GM18499 (cell line): ENCODE data around the gene LCN9.
"Not testable (repeated sequence)": the region's sequence is repeated elsewhere in the genome, so short reads cannot be mapped to it uniquely, and the experiment has no call there.

Experiments
- ATAC-seq: cut with Tn5 transposase; IDR thresholded peaks from one replicate; pipeline ENCODE4 v1.9.1; 2021; ENCODE audit warnings: moderate number of reproducible peaks; ENCODE audit not compliant: insufficient read depth, unreplicated experiment

Gene LCN9

GRCh38 chr9:135662758-135663450, at the start of gene LCN9:
LCN9 (plus strand) TSS chr9:135663309; CDS start chr9:135663322, 13 bp downstream.
- no peak for ATAC-seq

- no peak for ATAC-seq
Measured at GRCh38 chr9:135613946-135614805, 48.9 kb upstream of the LCN9 start.

GRCh38 chr9:135614821-135615665, 48.1 kb upstream of the LCN9 start:
- no peak for ATAC-seq

GRCh38 chr9:135615666-135616618, 47.2 kb upstream of the LCN9 start:
- no peak for ATAC-seq

- no peak for ATAC-seq
Measured at GRCh38 chr9:135616619-135617537, 46.2 kb upstream of the LCN9 start.

GRCh38 chr9:135617538-135617900, 45.6 kb upstream of the LCN9 start:
- no peak for ATAC-seq

GRCh38 chr9:135617991-135618411, 45.1 kb upstream of the LCN9 start:
- ATAC-seq, result no peak

- ATAC-seq, result no peak
Measured at GRCh38 chr9:135618866-135619598, 44.1 kb upstream of the LCN9 start.

- no peak for ATAC-seq
Measured at GRCh38 chr9:135619599-135619886, 43.6 kb upstream of the LCN9 start.

GRCh38 chr9:135620558-135620957, 42.6 kb upstream of the LCN9 start:
- ATAC-seq, result no peak

GRCh38 chr9:135622415-135623020, 40.6 kb upstream of the LCN9 start:
- no peak for ATAC-seq

GRCh38 chr9:135624282-135624681, 38.8 kb upstream of the LCN9 start:
- no peak for ATAC-seq

- ATAC-seq, result no peak
Measured at GRCh38 chr9:135632841-135633240, 30.3 kb upstream of the LCN9 start.

GRCh38 chr9:135636930-135637530, 26.1 kb upstream of the LCN9 start:
- ATAC-seq, result not testable (repeated sequence)

GRCh38 chr9:135639196-135639595, 23.9 kb upstream of the LCN9 start, which contains the start of gene GLT6D1:
GLT6D1 (minus strand) TSS chr9:135639540; CDS start chr9:135639187, 353 bp downstream.
- ATAC-seq, result no peak

GRCh38 chr9:135641047-135641446, 22.1 kb upstream of the LCN9 start:
- ATAC-seq, result no peak

- ATAC-seq, result no peak
Measured at GRCh38 chr9:135641745-135642144, 21.4 kb upstream of the LCN9 start.
